Measurements from ENCODE around the gene ROBO1.

DNA sequence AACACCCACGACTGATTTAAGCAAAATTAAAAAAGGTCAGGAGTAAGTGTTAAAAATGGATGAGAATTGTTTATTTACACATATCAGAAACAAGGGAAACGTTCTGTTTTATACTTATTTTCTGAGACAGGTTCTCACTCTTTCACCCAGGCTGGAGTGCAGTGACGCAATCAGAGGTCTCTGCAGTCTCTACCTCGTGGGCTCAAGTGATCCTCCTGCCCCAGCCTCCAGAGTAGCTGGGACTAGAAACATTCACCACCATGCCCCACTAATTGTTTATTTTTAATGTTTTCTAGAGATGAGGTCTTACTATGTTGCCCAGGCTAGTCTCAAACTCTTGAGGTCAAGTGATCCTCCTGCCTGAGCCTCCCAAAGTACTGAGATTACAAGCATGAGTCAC lies 1080.3 kb downstream of the ROBO1 start:
- TF ChIP-seq, protein P1, sequence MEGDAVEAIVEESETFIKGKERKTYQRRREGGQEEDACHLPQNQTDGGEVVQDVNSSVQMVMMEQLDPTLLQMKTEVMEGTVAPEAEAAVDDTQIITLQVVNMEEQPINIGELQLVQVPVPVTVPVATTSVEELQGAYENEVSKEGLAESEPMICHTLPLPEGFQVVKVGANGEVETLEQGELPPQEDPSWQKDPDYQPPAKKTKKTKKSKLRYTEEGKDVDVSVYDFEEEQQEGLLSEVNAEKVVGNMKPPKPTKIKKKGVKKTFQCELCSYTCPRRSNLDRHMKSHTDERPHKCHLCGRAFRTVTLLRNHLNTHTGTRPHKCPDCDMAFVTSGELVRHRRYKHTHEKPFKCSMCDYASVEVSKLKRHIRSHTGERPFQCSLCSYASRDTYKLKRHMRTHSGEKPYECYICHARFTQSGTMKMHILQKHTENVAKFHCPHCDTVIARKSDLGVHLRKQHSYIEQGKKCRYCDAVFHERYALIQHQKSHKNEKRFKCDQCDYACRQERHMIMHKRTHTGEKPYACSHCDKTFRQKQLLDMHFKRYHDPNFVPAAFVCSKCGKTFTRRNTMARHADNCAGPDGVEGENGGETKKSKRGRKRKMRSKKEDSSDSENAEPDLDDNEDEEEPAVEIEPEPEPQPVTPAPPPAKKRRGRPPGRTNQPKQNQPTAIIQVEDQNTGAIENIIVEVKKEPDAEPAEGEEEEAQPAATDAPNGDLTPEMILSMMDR (IDR thresholded peaks at IDR 0.05), result no peak
- TF ChIP-seq POLR2A (IDR thresholded peaks at IDR 0.05), result no peak
